Measurements from ENCODE around the gene PTCD2. TPM values are rescaled to one million over a fixed set of nuclear protein-coding genes. Genes with fewer than 3 reads are reported as not detected.

The PTCD2 gene
- total and polyA plus RNA-seq, 9 of the 15 experiments (the other 6 are each of a cell fraction or from before 2014, with no cell fraction given), result 11.9 to 28.5 (median 18.6) TPM

GRCh38 chr5:72330712-72331111, 10.5 kb downstream of the PTCD2 start:
- intact Hi-C loops (cut with micrococcal nuclease), result no loop called here
- ChIA-PET POLR2A (interaction anchor here (1.3 to 1.5 kb wide), 2 partner anchors 9 to 11 kb away, joined by 3 to 5 read pairs; partner anchors contain the start of genes MRPS27 and PTCD2), CTCF (ENCODE audit: low intra/inter-chr PET ratio) (no interaction called here)

More at GRCh38 chr5:72330712-72331111, 10.5 kb downstream of the PTCD2 start:
- BruUV-seq (replicated peaks), result no TSS peak
- TF ChIP-seq SMARCB1 (IDR thresholded peaks at IDR 0.05; ENCODE audit: insufficient read length, low read depth) (no peak), ASH1L (IDR thresholded peaks at IDR 0.05; ENCODE audit: borderline replicate concordance, low read depth, partially characterized antibody) (no peak), SAFB2 (IDR thresholded peaks at IDR 0.05; ENCODE audit: borderline replicate concordance, low read depth, low read length, severe bottlenecking) (no peak), POLR2AphosphoS5 (IDR thresholded peaks at IDR 0.05; ENCODE audit: control insufficient read depth, insufficient read depth, low read depth, low read length) (no peak), THRAP3 (IDR thresholded peaks at IDR 0.05; ENCODE audit: borderline replicate concordance) (no peak), TBL1XR1 (IDR thresholded peaks at IDR 0.05; ENCODE audit: low read length in 2 of 2) (no peak), ZC3H4 (CRISPR knock-in tag; IDR thresholded peaks at IDR 0.05; ENCODE audit: borderline replicate concordance) (no peak), XRCC3 (IDR thresholded peaks at IDR 0.05) (no peak), ZNF224 (CRISPR knock-in tag; IDR thresholded peaks at IDR 0.05) (no peak), NCOA2 (IDR thresholded peaks at IDR 0.05; ENCODE audit: partially characterized antibody in 2 of 2) (no peak), ARNT (IDR thresholded peaks at IDR 0.05) (no peak), JUND (IDR thresholded peaks at IDR 0.05; ENCODE audit: borderline replicate concordance, low read depth, low read length) (no peak), JUND (tag; IDR thresholded peaks at IDR 0.05; ENCODE audit: borderline replicate concordance, low read depth, low read length) (no peak), GTF2E2 (tag; IDR thresholded peaks at IDR 0.05) (no peak), ZNF445 (CRISPR knock-in tag; IDR thresholded peaks at IDR 0.05; ENCODE audit: low read depth) (no peak), TGIF2 (CRISPR knock-in tag; IDR thresholded peaks at IDR 0.05) (no peak), PHB (CRISPR knock-in tag; IDR thresholded peaks at IDR 0.05) (no peak), SMARCA4 (IDR thresholded peaks at IDR 0.05) (no peak), FOXM1 (IDR thresholded peaks at IDR 0.05; ENCODE audit: low read depth) (no peak), FOXM1 (CRISPR knock-in tag; IDR thresholded peaks at IDR 0.05; ENCODE audit: low read depth) (no peak)
- in situ Hi-C loops (cut with MboI), result no loop called here
- no peak overlapping the region for H3K9ac ChIP-seq (ENCODE audit: insufficient read depth in 1 of 2, low read depth in 2 of 2, low read length in 2 of 2)
- H3K27me3 ChIP-seq (ENCODE audit: control insufficient read depth in 2 of 2, insufficient read depth in 2 of 2, low read length in 2 of 2), result no peaks in the 10 kb centered on the region
- peaks cover 79% of the 10 kb centered on the region for H3K36me3 ChIP-seq (ENCODE audit: control insufficient read depth, insufficient read depth, low read length)
- no peak overlapping the region for H2AFZ ChIP-seq (ENCODE audit: low read depth, low read length)
- no peak overlapping the region for H3K4me3 ChIP-seq
- no peaks in the 10 kb centered on the region for H3K9me1 ChIP-seq (ENCODE audit: control insufficient read depth, insufficient read depth, low read length)
- H3K9me3 ChIP-seq (replicated peaks; ENCODE audit: control insufficient read depth, insufficient read depth, low read depth, low read length), result no peaks in the 10 kb centered on the region
- no peaks in the 10 kb centered on the region for H3K4me1 ChIP-seq (replicated peaks in 1 of 2; ENCODE audit: control insufficient read depth in 2 of 2, insufficient read depth in 2 of 2, low read length in 2 of 2)
- FAIRE-seq (no peak), DNase-seq (ENCODE audit: extremely low read depth in 1 of 4, low spot score in 3 of 4) (peak in 1 of 4 experiments; percentile 16), ATAC-seq (no peak)
- H3K79me2 ChIP-seq (ENCODE audit: control insufficient read depth, insufficient read depth, low read length), result no peaks in the 10 kb centered on the region
- H3K27ac ChIP-seq (ENCODE audit: extremely low read depth, low read depth, low read length), result no peak overlapping the region
- H4K20me1 ChIP-seq (replicated peaks; ENCODE audit: control insufficient read depth, insufficient read depth, low read length), result no peaks in the 10 kb centered on the region
- 47% methylated on average over 1 of the region's 1 CpG for WGBS (ENCODE audit: insufficient coverage, low coverage, missing lambda C conversion rate)
- H3K4me2 ChIP-seq (ENCODE audit: insufficient read depth, low read length), result no peak overlapping the region
